Measurements from ENCODE around the gene SKI. TPM values are rescaled to one million over a fixed set of nuclear protein-coding genes. Genes with fewer than 3 reads are reported as not detected.
A peak's percentile ranks its signal among the peaks of the same experiment; 100 is the strongest.

SKI gene
- total and polyA plus RNA-seq, 8 donors, result 55.8 to 89.0 (median 73.9) TPM

DNA sequence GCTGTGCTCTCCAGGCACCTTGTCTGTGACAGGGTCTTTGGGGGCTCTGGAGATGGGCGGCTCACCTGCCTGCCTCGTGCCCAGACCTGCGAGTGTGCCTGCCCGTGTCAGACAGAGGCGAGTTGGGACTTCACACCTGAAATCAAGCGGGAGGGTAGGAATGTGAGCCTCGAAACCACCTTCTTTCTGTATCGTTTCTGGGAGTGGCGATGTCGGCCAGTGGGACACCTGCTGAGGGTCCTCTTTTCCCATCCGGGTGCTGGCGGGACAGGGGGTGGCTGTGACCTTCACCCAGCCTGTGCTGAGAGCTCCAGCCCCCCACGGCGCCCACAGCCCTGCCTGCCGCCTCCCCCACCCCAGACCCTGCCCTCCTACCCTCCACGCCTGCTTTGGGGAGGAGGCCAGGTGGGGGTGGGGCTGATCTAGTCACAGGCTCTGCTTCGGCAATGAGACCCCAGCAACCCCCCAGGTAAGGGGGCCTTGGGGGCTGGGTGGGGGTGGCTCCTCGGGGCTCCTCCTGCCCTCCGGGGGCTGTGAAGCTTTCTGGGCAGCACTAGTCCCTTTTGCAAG, 17.9 kb upstream of the SKI start:
- Histone ChIP-seq H3K9me3 (no peaks in the 10 kb centered on the region), H3K4me3 (no peak overlapping the region), H3K36me3 (no peaks in the 10 kb centered on the region), H3K4me1 (peaks cover 47 to 78% of the 10 kb centered on the region in 2 donors), H3K27me3 (no peaks in the 10 kb centered on the region), H3K27ac (peak overlapping the region in 1 of 2 donors; percentile 20)
- TF ChIP-seq, protein P1, sequence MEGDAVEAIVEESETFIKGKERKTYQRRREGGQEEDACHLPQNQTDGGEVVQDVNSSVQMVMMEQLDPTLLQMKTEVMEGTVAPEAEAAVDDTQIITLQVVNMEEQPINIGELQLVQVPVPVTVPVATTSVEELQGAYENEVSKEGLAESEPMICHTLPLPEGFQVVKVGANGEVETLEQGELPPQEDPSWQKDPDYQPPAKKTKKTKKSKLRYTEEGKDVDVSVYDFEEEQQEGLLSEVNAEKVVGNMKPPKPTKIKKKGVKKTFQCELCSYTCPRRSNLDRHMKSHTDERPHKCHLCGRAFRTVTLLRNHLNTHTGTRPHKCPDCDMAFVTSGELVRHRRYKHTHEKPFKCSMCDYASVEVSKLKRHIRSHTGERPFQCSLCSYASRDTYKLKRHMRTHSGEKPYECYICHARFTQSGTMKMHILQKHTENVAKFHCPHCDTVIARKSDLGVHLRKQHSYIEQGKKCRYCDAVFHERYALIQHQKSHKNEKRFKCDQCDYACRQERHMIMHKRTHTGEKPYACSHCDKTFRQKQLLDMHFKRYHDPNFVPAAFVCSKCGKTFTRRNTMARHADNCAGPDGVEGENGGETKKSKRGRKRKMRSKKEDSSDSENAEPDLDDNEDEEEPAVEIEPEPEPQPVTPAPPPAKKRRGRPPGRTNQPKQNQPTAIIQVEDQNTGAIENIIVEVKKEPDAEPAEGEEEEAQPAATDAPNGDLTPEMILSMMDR (IDR thresholded peaks at IDR 0.05), result no peak
- DNase-seq, result peak in 1 of 4 donors; percentile 64
- ATAC-seq, result no peak
- intact Hi-C loops (cut with DNase I), result no loop called here

DNA sequence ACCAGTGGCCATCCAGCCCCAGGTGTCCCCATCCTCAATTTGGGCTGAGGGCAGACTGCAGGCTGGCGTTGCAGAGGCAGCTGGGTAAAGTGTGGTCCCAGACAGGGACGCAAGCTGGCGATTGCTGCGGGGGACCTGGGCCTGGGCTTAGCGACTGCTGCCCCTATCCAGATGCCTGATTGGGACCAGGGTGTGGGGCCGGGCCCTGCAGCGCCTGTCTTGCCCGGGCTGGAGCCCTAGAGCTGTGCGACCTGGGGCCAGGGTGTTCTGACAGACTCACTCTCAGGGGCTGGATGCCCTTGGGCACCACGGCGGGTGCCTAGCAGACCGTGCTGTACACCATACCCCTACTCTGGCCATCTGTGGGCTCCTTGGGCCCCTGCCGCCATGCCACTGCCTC, 17.3 kb upstream of the SKI start:
- intact Hi-C loops (cut with DNase I), result no loop called here
- Histone ChIP-seq H3K9me3 (no peaks in the 10 kb centered on the region), H3K27me3 (no peaks in the 10 kb centered on the region), H3K27ac (no peak overlapping the region), H3K36me3 (no peaks in the 10 kb centered on the region), H3K4me1 (peaks cover 42 to 72% of the 10 kb centered on the region in 2 donors), H3K4me3 (no peak overlapping the region)
- DNase-seq (no peak), ATAC-seq (no peak)
- TF ChIP-seq, protein P1 (IDR thresholded peaks at IDR 0.05), result no peak

- DNase-seq, result peak in 1 of 4 donors; percentile 74
- Histone ChIP-seq H3K4me3 (peak overlapping the region in 1 of 2 donors; percentile 18), H3K36me3 (no peaks in the 10 kb centered on the region)
Observed at GRCh38 chr1:2212274-2212531, 15.9 kb upstream of the SKI start.

DNA sequence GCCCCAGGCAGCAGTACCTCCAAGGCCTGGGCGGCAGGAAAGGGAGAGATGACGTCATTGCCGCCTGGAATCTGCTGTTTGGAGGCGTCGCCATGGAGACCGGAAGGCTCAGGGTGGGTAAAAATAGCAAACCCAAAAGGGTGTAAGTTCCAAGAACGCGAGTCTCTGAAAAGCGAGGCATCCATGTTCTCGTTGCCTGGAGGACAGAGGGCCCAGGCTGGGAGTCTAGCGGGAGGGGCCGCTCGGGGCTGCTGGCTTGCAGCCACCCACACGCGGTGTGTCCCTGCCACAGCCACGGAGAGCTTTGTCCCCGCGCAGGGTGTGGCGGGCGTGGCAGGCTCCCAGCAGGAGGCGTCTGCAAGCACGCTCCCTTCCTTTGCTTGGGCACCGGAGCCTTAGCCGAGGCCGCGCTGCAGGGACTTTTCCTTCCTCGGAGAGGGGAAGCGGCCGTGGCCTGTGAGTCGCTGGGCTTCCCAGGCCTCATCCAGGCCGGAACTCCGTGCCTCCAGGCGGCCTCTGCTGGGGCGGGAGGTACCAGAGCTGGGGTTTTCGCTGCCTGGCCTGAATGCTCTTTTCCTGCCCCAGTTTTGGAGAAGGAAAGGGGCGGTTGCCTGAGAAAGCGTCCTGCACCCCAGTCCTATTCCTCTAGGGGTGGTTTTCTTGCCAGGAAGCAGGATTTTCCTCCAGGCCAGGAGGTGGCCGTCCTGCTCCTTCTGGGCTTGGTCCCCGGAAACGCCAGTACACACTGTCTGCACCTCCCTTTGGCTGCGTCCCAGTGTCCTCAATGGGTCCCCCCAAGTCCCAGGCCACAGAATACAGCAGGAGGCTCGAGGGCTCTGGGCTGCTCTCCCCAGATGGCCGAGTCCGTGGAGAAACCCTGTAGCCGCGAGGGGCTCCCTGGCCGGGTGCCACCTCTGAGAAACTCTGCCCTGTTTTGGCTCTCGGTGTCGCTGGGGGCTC, 15.3 kb upstream of the SKI start:
- Histone ChIP-seq H3K36me3 (no peaks in the 10 kb centered on the region), H3K27ac (peak overlapping the region; percentile 95 to 96), H3K27me3 (no peaks in the 10 kb centered on the region), H3K4me3 (peak overlapping the region in 1 of 2 donors; percentile 18), H3K4me1 (peaks cover 32 to 53% of the 10 kb centered on the region in 2 donors), H3K9me3 (no peaks in the 10 kb centered on the region)
- intact Hi-C loops (cut with DNase I), result no loop called here
- DNase-seq (peak; percentile 90 to 97 (median 93)), ATAC-seq (peak; percentile 55)
- TF ChIP-seq, protein P1 (IDR thresholded peaks at IDR 0.05), result peak; percentile 16 to 32

More at GRCh38 chr1:2212274-2212531, 15.9 kb upstream of the SKI start:
- no peak for ATAC-seq
- Histone ChIP-seq H3K27ac (peak overlapping the region; percentile 95 to 96), H3K27me3 (no peaks in the 10 kb centered on the region), H3K4me1 (peaks cover 36 to 59% of the 10 kb centered on the region in 2 donors), H3K9me3 (no peaks in the 10 kb centered on the region)
- intact Hi-C loops (cut with DNase I), result no loop called here
- TF ChIP-seq, protein P1 (IDR thresholded peaks at IDR 0.05), result no peak
